ENCODE results near the gene LSM7. TPM values are rescaled to one million over a fixed set of nuclear protein-coding genes. Genes with fewer than 3 reads are reported as not detected.

Gene LSM7
- polyA plus RNA-seq, 3 donors, result 98.6 to 312 (median 132) TPM

DNA sequence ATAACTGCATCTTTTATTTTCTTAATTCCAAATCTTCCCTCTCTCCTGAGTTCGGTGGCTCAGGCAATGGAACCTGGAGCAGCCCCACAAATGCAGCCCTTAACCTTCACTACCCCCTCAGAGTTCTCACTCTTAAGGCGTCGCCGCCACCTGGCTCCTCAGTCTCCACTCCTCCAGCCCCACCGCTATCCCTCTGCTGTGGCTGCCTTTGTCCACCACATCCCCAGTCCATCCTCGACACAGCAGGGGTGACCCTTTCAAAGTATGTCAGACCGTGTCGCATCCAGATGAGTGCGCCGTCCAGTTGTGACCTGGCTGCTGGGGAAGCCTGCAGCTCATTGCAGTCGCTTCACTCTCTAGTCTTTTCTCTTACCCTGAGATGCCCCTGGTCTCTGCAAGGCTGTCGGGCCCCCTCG is 1.1 kb upstream of the LSM7 start:
- Histone ChIP-seq H3K79me2 (ENCODE audit: insufficient read depth, low read length) (peaks cover 83% of the 10 kb centered on the region), H3K36me3 (replicated peaks in 1 of 2; ENCODE audit: control insufficient read depth in 1 of 2, insufficient read depth in 2 of 2, low read length in 2 of 2) (peaks cover 15 to 16% of the 10 kb centered on the region in 2 donors), H4K20me1 (ENCODE audit: insufficient read depth, low read length) (peaks cover 35% of the 10 kb centered on the region), H3K4me2 (replicated peaks; ENCODE audit: extremely low read depth, low read length, poor library complexity, severe bottlenecking) (peak overlapping the region; percentile 99), H3K9ac (ENCODE audit: insufficient read depth, low read length, poor library complexity, severe bottlenecking) (peak overlapping the region; percentile 83), H3K9me3 (replicated peaks in 1 of 2; ENCODE audit: control insufficient read depth in 1 of 2, insufficient read depth in 1 of 2, low read length in 2 of 2) (no peaks in the 10 kb centered on the region), H3K27ac (ENCODE audit: low read depth in 1 of 2, low read length in 2 of 2) (peak overlapping the region in 1 of 2 donors; percentile 80), H3K4me1 (ENCODE audit: control insufficient read depth in 1 of 2, insufficient read depth in 2 of 2, low read length in 2 of 2) (peaks cover 34 to 55% of the 10 kb centered on the region in 2 donors), H2AFZ (ENCODE audit: insufficient read depth, low read depth, low read length, poor library complexity, severe bottlenecking) (no peak overlapping the region), H3K4me3 (replicated peaks in 1 of 3; ENCODE audit: low read depth in 2 of 3, low read length in 3 of 3) (peak overlapping the region in 2 of 3 experiments; percentile 82 to 97), H3K27me3 (ENCODE audit: control insufficient read depth in 2 of 2, insufficient read depth in 2 of 2, low read length in 2 of 2) (no peaks in the 10 kb centered on the region)
- Mint-ChIP-seq H3K27me3 (ENCODE audit: low read depth in 3 of 3) (peaks cover 0 to 10% (median 0%) of the 10 kb centered on the region in 3 donors), H3K4me1 (peaks cover 69% of the 10 kb centered on the region), H3K4me3 (peak overlapping the region; percentile 86 to 100), H3K27ac (peak overlapping the region in 4 of 7 donors; percentile 39 to 80 (median 55)), H3K36me3 (peaks cover 12 to 28% of the 10 kb centered on the region in 2 donors), H3K9me3 (peaks cover 0 to 2% (median 0%) of the 10 kb centered on the region in 7 donors)
- WGBS (ENCODE audit: insufficient coverage), result 83% methylated on average over 10 of the region's 13 CpGs
- no peak for DNase-seq
- no peak for TF ChIP-seq CTCF (IDR thresholded peaks at IDR 0.05)
- intact Hi-C loops (cut with micrococcal nuclease), result loop anchor here in 1 of 2 donors (5.0 kb wide), 3 partner anchors 57 to 92 kb away; partner anchors contain the start of genes PLEKHJ1 and SF3A2

GRCh38 chr19:2329149-2329478 is 728 bp upstream of the LSM7 start:
- H3K27ac ChIP-seq (ENCODE audit: low read depth in 1 of 2, low read length in 2 of 2), result peak overlapping the region in 1 of 2 donors; percentile 80

More at GRCh38 chr19:2329149-2329478, 728 bp upstream of the LSM7 start:
- H3K9me3 ChIP-seq (replicated peaks in 1 of 2; ENCODE audit: control insufficient read depth in 1 of 2, insufficient read depth in 1 of 2, low read length in 2 of 2), result no peaks in the 10 kb centered on the region
- Mint-ChIP-seq H3K27me3 (ENCODE audit: low read depth in 3 of 3) (peaks cover 0 to 10% (median 0%) of the 10 kb centered on the region in 3 donors), H3K9me3 (peaks cover 0 to 2% (median 0%) of the 10 kb centered on the region in 7 donors), H3K36me3 (peaks cover 16 to 29% of the 10 kb centered on the region in 2 donors), H3K4me1 (peaks cover 69% of the 10 kb centered on the region), H3K4me3 (peak overlapping the region; percentile 86 to 100), H3K27ac (peak overlapping the region; percentile 39 to 80 (median 65))
- peaks cover 34 to 55% of the 10 kb centered on the region in 2 donors for H3K4me1 ChIP-seq (ENCODE audit: control insufficient read depth in 1 of 2, insufficient read depth in 2 of 2, low read length in 2 of 2)
- peak overlapping the region; percentile 99 for H3K4me2 ChIP-seq (replicated peaks; ENCODE audit: extremely low read depth, low read length, poor library complexity, severe bottlenecking)
- H3K9ac ChIP-seq (ENCODE audit: insufficient read depth, low read length, poor library complexity, severe bottlenecking), result peak overlapping the region; percentile 83
- no peak for TF ChIP-seq CTCF (IDR thresholded peaks at IDR 0.05)
- DNase-seq, result no peak
- peak overlapping the region; percentile 82 to 97 (median 92) for H3K4me3 ChIP-seq (replicated peaks in 1 of 3; ENCODE audit: low read depth in 2 of 3, low read length in 3 of 3)
- 7% methylated on average over 8 of the region's 16 CpGs for WGBS (ENCODE audit: insufficient coverage)
- intact Hi-C loops (cut with micrococcal nuclease), result loop anchor here in 1 of 2 donors (5.0 kb wide), 3 partner anchors 57 to 92 kb away; partner anchors contain the start of genes PLEKHJ1 and SF3A2
- H3K36me3 ChIP-seq (replicated peaks in 1 of 2; ENCODE audit: control insufficient read depth in 1 of 2, insufficient read depth in 2 of 2, low read length in 2 of 2), result peaks cover 19% of the 10 kb centered on the region in 2 donors
- peaks cover 34% of the 10 kb centered on the region for H4K20me1 ChIP-seq (ENCODE audit: insufficient read depth, low read length)
- peaks cover 81% of the 10 kb centered on the region for H3K79me2 ChIP-seq (ENCODE audit: insufficient read depth, low read length)
- no peaks in the 10 kb centered on the region for H3K27me3 ChIP-seq (ENCODE audit: control insufficient read depth in 2 of 2, insufficient read depth in 2 of 2, low read length in 2 of 2)
- H2AFZ ChIP-seq (ENCODE audit: insufficient read depth, low read depth, low read length, poor library complexity, severe bottlenecking), result peak overlapping the region; percentile 98

Measured in CD14-positive monocyte (primary cell).